PC-3 (cell line): Measurements from ENCODE around the gene CTSD. TPM values are rescaled to one million over a fixed set of nuclear protein-coding genes. Genes with fewer than 3 reads are reported as not detected.

Experiments used
- ATAC-seq: fragments of 200-7000 bp; cut with Tn5 transposase; 2 replicates; pipeline ENCODE4 v1.9.1; 2020; ENCODE audit warnings: mild to moderate bottlenecking, moderate library complexity
- BruUV-seq: library from RNA; stranded (reverse); fragments of 400-500 nt; replicated peaks from 2 replicates; lab custom pipeline; 2021; lab: Mats Ljungman, UMichigan
- CTCF ChIA-PET: fragments of 300-600 bp; sonication (Branson Sonifier 250); formaldehyde crosslinking; loops from one replicate; lab custom pipeline; 2022; ENCODE audit warnings: antibody characterized with exemption; lab: Charles Lee
- POLR2A ChIA-PET: fragments of 300-600 bp; sonication (Branson Sonifier 250); formaldehyde crosslinking; loops from one replicate; lab custom pipeline; 2022; ENCODE audit warnings: antibody characterized with exemption; ENCODE audit not compliant: unreplicated experiment; lab: Charles Lee
- DNase-seq: peaks from one replicate; pipeline ENCODE4 v3.0.0-alpha.2; 2015
- H2AFZ ChIP-seq: fragments of 300-600 bp; sonication (generic); 2 replicates; pipeline ENCODE4 v1.6.0; 2016; ENCODE audit warnings: antibody characterized with exemption, low read length
- H3F3A ChIP-seq: fragments of 300-600 bp; sonication (generic); one replicate; pipeline ENCODE4 v1.6.0; 2017; ENCODE audit warnings: antibody characterized with exemption, low read length, control low read depth, mild to moderate bottlenecking; ENCODE audit not compliant: unreplicated experiment
- H3K27ac ChIP-seq: fragments of 300-600 bp; sonication (generic); 2 replicates; pipeline ENCODE4 v1.5.1; 2016; ENCODE audit warnings: mild to moderate bottlenecking, low read length
- H3K27me3 ChIP-seq: fragments of 300-600 bp; sonication (generic); 2 replicates; pipeline ENCODE4 v1.6.1; 2016; ENCODE audit warnings: low read length, mixed read lengths
- H3K36me3 ChIP-seq: fragments of 300-600 bp; sonication (generic); 2 replicates; pipeline ENCODE4 v1.6.1; 2016; ENCODE audit warnings: low read depth, mixed run types, low read length, mixed read lengths
- H3K4me1 ChIP-seq: fragments of 300-600 bp; sonication (generic); 2 replicates; pipeline ENCODE4 v1.5.1; 2016; ENCODE audit warnings: low read length; ENCODE audit not compliant: insufficient read depth
- H3K4me2 ChIP-seq: fragments of 300-600 bp; sonication (generic); 2 replicates; pipeline ENCODE4 v1.6.0; 2016; ENCODE audit warnings: low read length
- H3K4me3 ChIP-seq: fragments of 300-600 bp; sonication (generic); 2 replicates; pipeline ENCODE4 v1.5.1; 2016; ENCODE audit warnings: mild to moderate bottlenecking, low read length, mixed read lengths
- H3K79me2 ChIP-seq: fragments of 300-600 bp; sonication (generic); 2 replicates; pipeline ENCODE4 v1.6.1; 2017; ENCODE audit warnings: low read length, mixed read lengths
- H3K9ac ChIP-seq: fragments of 300-600 bp; sonication (generic); 2 replicates; pipeline ENCODE4 v1.6.0; 2016; ENCODE audit warnings: mild to moderate bottlenecking, low read length
- H3K9me2 ChIP-seq: fragments of 300-600 bp; sonication (generic); replicated peaks from 2 replicates; pipeline ENCODE4 v1.6.1; 2016; ENCODE audit warnings: mixed run types, low read length, mixed read lengths
- H3K9me3 ChIP-seq: fragments of 300-600 bp; sonication (generic); 2 replicates; pipeline ENCODE4 v1.6.1; 2016; ENCODE audit warnings: low read length, mixed read lengths
- H4K20me1 ChIP-seq: fragments of 300-600 bp; sonication (generic); 2 replicates; pipeline ENCODE4 v1.6.1; 2016; ENCODE audit warnings: low read length, mixed read lengths
- EZH2 ChIP-seq: fragments of 300-600 bp; sonication (generic); IDR thresholded peaks from one replicate; pipeline ENCODE4 v1.6.1; 2017; ENCODE audit warnings: antibody characterized with exemption, mild to moderate bottlenecking, low read length; ENCODE audit not compliant: unreplicated experiment
- EZH2phosphoT487 ChIP-seq: fragments of 300-600 bp; sonication (generic); IDR thresholded peaks from 2 replicates; pipeline ENCODE4 v1.6.1; 2018; ENCODE audit warnings: mild to moderate bottlenecking, antibody characterized with exemption, low read length, borderline replicate concordance
- intact Hi-C: fragments of 100-400 bp; cut with micrococcal nuclease; formaldehyde crosslinking; loops from 2 replicates; pipeline ENCODE4 v1.9.0; 2023
- total RNA-seq: library from RNA; depleted of rRNA; stranded (reverse); fragments of >200 nt; gene quantifications from 2 replicates; pipeline ENCODE4 v1.2.3, GENCODE V29; 2014
- TF ChIP-seq, protein P1 (sequence below): fragments of 300-600 bp; sonication (generic); conservative IDR thresholded peaks from 2 replicates; pipeline ENCODE4 v1.5.1; 2017; ENCODE audit warnings: antibody characterized with exemption, low read depth, mild to moderate bottlenecking, low read length

The CTSD gene
- total RNA-seq, 1 experiment from 2014 or later = 308 TPM

DNA sequence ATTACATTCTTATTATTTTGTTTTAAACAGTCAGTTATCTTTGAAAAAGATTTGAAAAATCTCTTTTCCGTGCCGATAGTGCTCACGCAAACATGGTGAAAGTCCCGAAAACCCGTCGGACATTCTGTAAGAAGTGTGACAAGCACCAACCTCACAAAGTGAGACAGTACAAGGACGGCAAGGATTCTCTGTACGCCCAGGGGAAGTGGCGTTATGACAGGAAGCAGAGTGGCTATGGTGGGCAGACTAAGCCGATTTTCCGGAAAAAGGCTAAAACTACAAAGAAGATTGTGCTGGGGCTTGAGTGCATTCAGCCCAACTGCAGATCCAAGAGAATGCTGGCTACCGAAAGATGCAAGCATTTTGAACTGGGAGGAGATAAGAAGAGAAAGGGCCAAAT, 28.7 kb upstream of the CTSD start:
- H3K27ac ChIP-seq = no peak overlapping the region
- no peaks in the 10 kb centered on the region for H3K79me2 ChIP-seq
- no peak overlapping the region for H3K9ac ChIP-seq
- CTCF ChIA-PET = interaction anchor here (0.6 kb wide), 1 partner anchor 152 kb away, joined by 3 read pairs; no protein-coding TSS in a partner anchor
- no peaks in the 10 kb centered on the region for H3K36me3 ChIP-seq
- H3K4me1 ChIP-seq = no peaks in the 10 kb centered on the region
- POLR2A ChIA-PET = interaction anchor here (0.6 kb wide), 1 partner anchor 90 kb away, joined by 4 read pairs; no protein-coding TSS in a partner anchor
- no TSS peak for BruUV-seq
- no peaks in the 10 kb centered on the region for H3F3A ChIP-seq
- DNase-seq (no peak), ATAC-seq (no peak)
- intact Hi-C loops = loop anchor here (10.0 kb wide), 1 partner anchor 68 kb away; no protein-coding TSS in a partner anchor
- H4K20me1 ChIP-seq = no peaks in the 10 kb centered on the region
- peaks cover 7% of the 10 kb centered on the region; the same call in 1 of the 2 replicates for H3K27me3 ChIP-seq
- no peak overlapping the region for H3K4me3 ChIP-seq
- H3K4me2 ChIP-seq = no peak overlapping the region
- 0 out of 2 replicates have a peak, but pooled peaks cover 2% of the 10 kb centered on the region for H3K9me3 ChIP-seq
- no peaks in the 10 kb centered on the region for H3K9me2 ChIP-seq
- H2AFZ ChIP-seq = no peak overlapping the region
- TF ChIP-seq EZH2phosphoT487 = no peak
- TF ChIP-seq, protein P1, sequence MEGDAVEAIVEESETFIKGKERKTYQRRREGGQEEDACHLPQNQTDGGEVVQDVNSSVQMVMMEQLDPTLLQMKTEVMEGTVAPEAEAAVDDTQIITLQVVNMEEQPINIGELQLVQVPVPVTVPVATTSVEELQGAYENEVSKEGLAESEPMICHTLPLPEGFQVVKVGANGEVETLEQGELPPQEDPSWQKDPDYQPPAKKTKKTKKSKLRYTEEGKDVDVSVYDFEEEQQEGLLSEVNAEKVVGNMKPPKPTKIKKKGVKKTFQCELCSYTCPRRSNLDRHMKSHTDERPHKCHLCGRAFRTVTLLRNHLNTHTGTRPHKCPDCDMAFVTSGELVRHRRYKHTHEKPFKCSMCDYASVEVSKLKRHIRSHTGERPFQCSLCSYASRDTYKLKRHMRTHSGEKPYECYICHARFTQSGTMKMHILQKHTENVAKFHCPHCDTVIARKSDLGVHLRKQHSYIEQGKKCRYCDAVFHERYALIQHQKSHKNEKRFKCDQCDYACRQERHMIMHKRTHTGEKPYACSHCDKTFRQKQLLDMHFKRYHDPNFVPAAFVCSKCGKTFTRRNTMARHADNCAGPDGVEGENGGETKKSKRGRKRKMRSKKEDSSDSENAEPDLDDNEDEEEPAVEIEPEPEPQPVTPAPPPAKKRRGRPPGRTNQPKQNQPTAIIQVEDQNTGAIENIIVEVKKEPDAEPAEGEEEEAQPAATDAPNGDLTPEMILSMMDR = no peak
- no peak for TF ChIP-seq EZH2

DNA sequence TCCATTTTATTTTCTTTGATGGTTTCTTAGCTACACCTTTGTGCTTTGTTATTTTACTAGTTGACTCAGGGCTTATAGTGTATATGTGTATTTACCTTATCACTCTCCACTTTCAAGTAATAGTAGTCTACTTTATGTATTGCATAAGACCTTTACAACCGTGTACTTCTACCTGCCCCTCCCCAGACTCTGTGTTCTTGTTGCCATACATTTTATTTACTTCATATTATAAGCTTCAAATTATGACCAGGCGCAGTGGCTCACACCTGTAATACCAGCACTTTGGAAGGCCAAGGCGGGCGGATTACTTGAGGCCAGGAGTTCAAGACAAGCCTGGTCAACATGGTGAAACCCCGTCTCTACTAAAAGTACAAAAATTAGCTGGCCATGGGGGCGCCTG, 28.2 kb upstream of the CTSD start:
- ChIA-PET POLR2A (no interaction called here), CTCF (no interaction called here)
- H3K27me3 ChIP-seq = peaks cover 7% of the 10 kb centered on the region; the same call in 1 of the 2 replicates
- no peak overlapping the region for H3K27ac ChIP-seq
- no peaks in the 10 kb centered on the region for H3F3A ChIP-seq
- no TSS peak for BruUV-seq
- DNase-seq (no peak), ATAC-seq (no peak; the same call in 1 of the 2 replicates)
- no peak overlapping the region for H3K9ac ChIP-seq
- intact Hi-C loops = loop anchor here (10.0 kb wide), 1 partner anchor 67 kb away; no protein-coding TSS in a partner anchor
- H3K4me3 ChIP-seq = no peak overlapping the region
- H4K20me1 ChIP-seq = no peaks in the 10 kb centered on the region
- H3K36me3 ChIP-seq = no peaks in the 10 kb centered on the region
- no peaks in the 10 kb centered on the region for H3K79me2 ChIP-seq
- H3K4me2 ChIP-seq = no peak overlapping the region
- H3K9me3 ChIP-seq = 0 out of 2 replicates have a peak, but pooled peaks cover 2% of the 10 kb centered on the region
- TF ChIP-seq EZH2phosphoT487 (no peak), EZH2 (no peak)
- TF ChIP-seq, protein P1 = no peak
- H3K4me1 ChIP-seq = no peaks in the 10 kb centered on the region
- no peaks in the 10 kb centered on the region for H3K9me2 ChIP-seq
- no peak overlapping the region for H2AFZ ChIP-seq

DNA sequence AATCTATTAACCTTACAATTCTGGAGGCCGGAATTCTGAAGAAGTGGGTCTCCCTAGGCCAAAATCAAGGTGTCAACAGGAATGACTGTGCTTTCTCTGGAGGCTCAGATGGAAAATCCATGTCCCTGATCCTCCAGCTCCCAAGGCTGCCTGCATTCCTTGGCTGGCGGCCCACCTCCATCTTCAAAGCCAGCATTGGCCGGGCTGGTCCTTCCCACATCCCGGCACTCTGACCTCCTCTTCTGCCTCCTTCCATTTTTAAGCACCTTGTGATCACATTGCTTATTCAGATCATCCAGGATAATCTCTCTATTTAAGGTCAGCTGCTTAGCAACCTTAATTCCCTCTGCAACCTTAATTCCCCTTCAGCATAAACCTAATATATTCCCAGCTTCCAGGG, 22.7 kb upstream of the CTSD start:
- Histone ChIP-seq H3K4me1 (peaks cover 13% of the 10 kb centered on the region), H3F3A (no peaks in the 10 kb centered on the region), H3K27me3 (peaks cover 7% of the 10 kb centered on the region; the same call in 1 of the 2 replicates), H3K9me3 (0 out of 2 replicates have a peak, but pooled peaks cover 2% of the 10 kb centered on the region), H3K4me2 (no peak overlapping the region), H3K9me2 (no peaks in the 10 kb centered on the region), H3K79me2 (no peaks in the 10 kb centered on the region), H3K4me3 (no peak overlapping the region), H3K36me3 (no peaks in the 10 kb centered on the region), H3K27ac (no peak overlapping the region), H3K9ac (no peak overlapping the region), H4K20me1 (no peaks in the 10 kb centered on the region), H2AFZ (no peak overlapping the region)
- intact Hi-C loops = no loop called here
- no TSS peak for BruUV-seq
- no peak for ATAC-seq
- TF ChIP-seq EZH2 (no peak), EZH2phosphoT487 (no peak)
- TF ChIP-seq, protein P1 = no peak
- ChIA-PET POLR2A (no interaction called here), CTCF (no interaction called here)
- DNase-seq = no peak
